Testis (tissue), 2 donors: ENCODE data around the gene KCNK4.

Source experiments
- CTCF ChIP-seq, 3 experiments: fragments of 450-650 bp in 2 of 3; fragments of 200-600 bp in 1 of 3; sonication (generic) in 1 of 3; IDR thresholded peaks; one replicate each; pipeline ENCODE4 v1.5.1; 2016 to 2019; ENCODE audit warnings: antibody characterized with exemption in 3 of 3, mild to moderate bottlenecking in 2 of 3, moderate library complexity in 1 of 3
- POLR2A ChIP-seq: fragments of 450-650 bp; IDR thresholded peaks from one replicate; pipeline ENCODE4 v1.6.1; 2017; ENCODE audit warnings: antibody characterized with exemption, mild to moderate bottlenecking, moderate library complexity

- TF ChIP-seq CTCF (IDR thresholded peaks at IDR 0.05) (no peak), POLR2A (no peak)
These were observed 49.7 kb downstream of the KCNK4 start for GRCh38 chr11:64340671-64341335.
